LNCAP (cell line): ENCODE results near the gene CSMD2.

Experiments used
- TF ChIP-seq, protein P1 (sequence below): fragments of 450-650 bp; IDR thresholded peaks from 2 replicates; pipeline ENCODE4 v1.5.1; 2017; ENCODE audit warnings: mild to moderate bottlenecking

Gene CSMD2

DNA sequence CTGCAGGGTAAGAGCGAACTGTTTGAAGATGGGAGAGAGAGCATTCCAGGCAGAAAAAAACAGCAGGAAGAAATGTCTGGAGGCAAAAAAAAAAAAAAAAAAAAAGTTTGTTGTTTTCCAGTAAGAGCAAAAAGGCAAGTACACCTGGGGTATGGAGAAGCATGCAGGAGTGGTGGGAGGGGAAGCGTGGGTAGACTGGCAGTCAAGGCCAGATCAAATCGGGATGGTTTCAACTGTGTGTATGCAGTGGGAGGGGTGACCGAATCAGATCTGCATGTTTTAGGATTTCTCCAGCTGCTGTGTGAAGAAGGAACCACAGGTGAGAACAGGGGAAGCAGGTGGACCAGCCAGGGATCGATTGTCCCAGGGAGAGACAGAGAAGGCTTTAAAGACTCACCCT is 34.7 kb downstream of the CSMD2 start:
- TF ChIP-seq, protein P1, sequence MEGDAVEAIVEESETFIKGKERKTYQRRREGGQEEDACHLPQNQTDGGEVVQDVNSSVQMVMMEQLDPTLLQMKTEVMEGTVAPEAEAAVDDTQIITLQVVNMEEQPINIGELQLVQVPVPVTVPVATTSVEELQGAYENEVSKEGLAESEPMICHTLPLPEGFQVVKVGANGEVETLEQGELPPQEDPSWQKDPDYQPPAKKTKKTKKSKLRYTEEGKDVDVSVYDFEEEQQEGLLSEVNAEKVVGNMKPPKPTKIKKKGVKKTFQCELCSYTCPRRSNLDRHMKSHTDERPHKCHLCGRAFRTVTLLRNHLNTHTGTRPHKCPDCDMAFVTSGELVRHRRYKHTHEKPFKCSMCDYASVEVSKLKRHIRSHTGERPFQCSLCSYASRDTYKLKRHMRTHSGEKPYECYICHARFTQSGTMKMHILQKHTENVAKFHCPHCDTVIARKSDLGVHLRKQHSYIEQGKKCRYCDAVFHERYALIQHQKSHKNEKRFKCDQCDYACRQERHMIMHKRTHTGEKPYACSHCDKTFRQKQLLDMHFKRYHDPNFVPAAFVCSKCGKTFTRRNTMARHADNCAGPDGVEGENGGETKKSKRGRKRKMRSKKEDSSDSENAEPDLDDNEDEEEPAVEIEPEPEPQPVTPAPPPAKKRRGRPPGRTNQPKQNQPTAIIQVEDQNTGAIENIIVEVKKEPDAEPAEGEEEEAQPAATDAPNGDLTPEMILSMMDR, result no peak

DNA sequence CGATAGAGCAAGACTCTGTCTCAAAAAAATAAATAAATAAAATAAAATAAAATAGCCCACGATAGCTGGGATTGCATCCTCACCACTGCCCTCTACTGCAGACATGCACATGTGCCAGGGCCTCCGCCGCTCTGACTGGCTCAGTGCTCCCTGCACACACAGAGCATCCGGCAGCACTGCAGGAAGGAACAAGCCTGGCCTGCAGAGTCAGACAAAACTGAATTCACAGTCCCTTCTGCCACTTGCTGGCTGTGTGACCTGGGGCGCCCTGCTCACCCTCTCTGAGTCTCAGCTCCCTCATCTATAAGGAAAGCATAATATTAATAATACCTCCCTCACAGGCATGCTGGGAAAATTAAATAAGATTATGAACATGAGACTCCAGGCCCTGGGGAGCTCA is 35.4 kb downstream of the CSMD2 start:
- TF ChIP-seq, protein P1, result no peak

DNA sequence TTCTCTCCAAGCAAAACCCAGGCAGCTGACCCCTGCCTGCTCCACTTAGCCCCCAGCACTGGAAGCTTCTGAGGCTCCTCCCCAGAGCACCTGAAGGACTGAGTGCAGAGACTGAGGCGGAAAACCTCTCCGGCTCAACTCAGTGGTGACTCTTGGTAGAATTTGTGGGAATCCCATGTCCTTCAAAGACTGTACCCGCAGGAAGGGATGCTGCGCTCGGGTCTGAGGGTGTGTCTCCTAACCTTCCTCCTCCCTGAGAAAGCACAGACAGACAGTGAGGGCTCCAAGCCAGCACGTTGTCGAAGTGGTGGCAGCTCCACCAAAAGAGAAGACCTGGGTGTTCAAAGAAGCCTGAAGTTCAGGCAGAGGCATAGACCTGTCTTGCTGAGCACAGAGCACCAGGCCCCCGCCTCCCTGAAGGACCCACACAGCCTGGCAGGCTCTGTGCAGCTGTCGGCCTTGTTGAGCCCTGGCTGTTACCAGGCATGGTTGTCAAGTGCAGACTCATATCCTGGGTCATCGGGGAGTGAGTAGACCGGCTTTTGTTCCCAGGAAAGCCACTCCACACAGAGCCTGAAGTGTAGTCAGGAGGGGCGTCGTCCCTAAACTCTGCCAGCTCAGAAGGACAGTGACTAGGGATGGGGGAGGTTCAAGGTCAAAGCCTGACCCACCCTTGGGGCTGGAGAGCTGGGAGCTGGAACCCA is 36.7 kb downstream of the CSMD2 start:
- TF ChIP-seq, protein P1, result no peak

DNA sequence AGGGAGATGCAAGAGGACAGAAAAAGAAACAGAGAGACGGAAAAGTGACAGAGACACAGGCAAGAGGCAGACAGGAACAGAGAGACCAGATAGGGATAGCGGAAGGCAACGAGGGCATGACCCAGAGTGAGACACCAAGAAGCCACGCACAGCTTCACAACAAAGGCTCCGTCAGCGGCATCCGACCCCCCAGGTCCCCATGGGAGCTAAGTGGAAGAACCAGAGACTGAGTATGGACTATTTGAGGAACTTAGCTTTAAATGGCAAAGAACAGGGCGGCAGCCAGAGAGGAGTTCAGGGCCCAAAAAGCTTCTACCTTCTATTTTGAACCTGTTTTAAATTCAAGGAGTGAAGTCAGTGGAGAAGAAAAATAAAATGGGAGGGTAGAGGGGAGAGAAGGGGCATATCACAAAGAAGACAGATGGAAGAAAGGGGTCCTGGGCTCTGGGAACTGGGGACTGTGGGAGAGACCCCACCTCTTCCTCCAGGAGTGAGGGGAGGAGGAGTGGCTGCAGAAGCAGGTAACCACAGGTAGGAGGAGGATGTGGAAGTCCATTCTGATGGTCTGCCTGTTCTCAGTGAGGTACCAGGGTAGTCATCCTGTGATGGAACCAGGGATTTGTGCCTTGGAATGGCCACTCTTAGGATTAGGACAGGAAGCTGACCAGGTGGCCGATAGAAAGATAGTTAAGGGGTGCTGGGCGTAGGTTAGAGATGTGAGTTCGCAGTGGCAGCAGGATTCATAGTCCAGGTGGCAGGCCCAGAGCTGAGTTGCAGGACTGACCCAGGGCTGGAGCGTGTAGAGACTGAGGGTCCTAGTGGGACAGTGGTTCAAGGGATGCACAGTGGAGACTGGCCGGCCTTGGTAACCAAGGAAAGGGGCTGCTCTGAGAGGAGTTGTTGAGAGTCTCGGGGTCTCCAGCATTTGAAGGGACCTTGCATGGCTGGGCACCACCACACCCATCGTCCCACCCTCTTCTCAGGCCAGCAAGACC is 37.7 kb downstream of the CSMD2 start:
- TF ChIP-seq, protein P1, result no peak

DNA sequence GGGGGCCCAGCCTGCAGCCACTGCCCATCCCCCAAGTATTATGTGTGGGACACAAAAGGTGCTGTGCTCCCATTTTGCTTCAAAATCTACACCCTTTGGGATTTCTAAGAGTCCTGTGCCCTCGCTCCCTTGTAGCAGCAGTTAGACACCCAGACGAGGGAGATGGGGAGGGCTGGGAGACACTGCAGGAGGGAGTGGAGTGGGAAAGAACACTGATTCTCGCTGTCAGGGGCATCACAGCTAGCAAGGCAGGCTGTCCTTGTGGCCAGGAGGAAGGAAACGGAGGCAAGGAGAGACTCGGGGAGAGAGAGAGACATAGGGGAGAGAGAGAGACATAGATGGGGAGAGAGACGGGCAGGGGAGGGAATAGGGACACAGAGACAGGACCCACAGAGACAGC is 38.5 kb downstream of the CSMD2 start:
- TF ChIP-seq, protein P1, result no peak

DNA sequence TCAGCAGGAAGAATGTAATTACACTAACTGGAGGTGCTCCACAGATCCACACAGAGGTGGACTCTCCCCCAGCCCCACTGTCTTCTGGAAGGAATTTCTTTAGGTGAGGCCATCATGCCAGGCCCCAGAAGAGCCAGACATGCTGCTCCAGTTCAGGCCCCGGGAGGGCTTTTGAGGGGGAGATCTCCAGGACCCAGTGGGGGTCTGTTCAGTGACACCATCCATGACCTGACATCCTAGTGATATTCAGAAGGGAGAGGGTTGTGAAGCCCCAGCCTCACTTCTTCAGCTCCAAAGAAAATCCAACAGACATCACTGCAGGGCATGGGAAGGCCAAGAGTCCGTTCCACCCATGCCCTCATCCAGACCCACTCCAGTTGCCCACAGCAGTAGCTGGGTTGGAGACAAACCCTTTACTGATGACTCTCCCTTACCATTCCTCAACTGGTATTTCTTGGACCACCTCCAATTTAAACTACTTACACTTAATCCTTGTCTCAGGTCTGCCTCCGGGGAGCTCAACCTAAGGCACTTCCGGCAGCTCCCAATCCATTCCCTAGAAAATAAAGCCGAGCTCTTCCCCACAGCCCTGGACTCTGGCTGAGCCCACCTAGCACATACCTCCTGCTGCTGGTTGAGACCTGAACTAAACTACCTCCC is 39.2 kb downstream of the CSMD2 start:
- TF ChIP-seq, protein P1, result no peak
